ENCODE results near the gene GCN1. TPM values are rescaled to one million over a fixed set of nuclear protein-coding genes. Genes with fewer than 3 reads are reported as not detected.

GCN1 gene
- total and polyA plus RNA-seq, 2 donors (not counting 1 experiment from before 2014, with no cell fraction given), result 30.8 to 93.1 TPM

GRCh38 chr12:120204171-120204570, 9.7 kb upstream of the GCN1 start:
- TF ChIP-seq EZH2 (IDR thresholded peaks at IDR 0.05; ENCODE audit: low read length, missing control alignments), result no peak
- TF ChIP-seq CTCF (conservative IDR thresholded peaks at IDR 0.05 in 1 of 2, IDR thresholded peaks at IDR 0.05 in 1 of 2; ENCODE audit: low read depth in 1 of 2, low read length in 2 of 2), result no peak
- Histone ChIP-seq H3K4me1 (ENCODE audit: control insufficient read depth, extremely low read depth, insufficient read depth, low read length) (peaks cover 3% of the 10 kb centered on the region), H3K9ac (ENCODE audit: insufficient read depth, low read length) (no peak overlapping the region), H3K27me3 (ENCODE audit: control insufficient read depth, insufficient read depth, low read length) (no peaks in the 10 kb centered on the region), H3K4me2 (ENCODE audit: extremely low read depth, insufficient read depth, low read length) (no peak overlapping the region), H4K20me1 (ENCODE audit: control insufficient read depth, extremely low read depth, insufficient read depth, low read length) (no peaks in the 10 kb centered on the region), H3K79me2 (ENCODE audit: control insufficient read depth, insufficient read depth, low read length) (peaks cover 17% of the 10 kb centered on the region), H3K4me3 (replicated peaks in 1 of 4; ENCODE audit: control extremely low read depth in 1 of 4, insufficient read depth in 1 of 4, low read depth in 3 of 4, low read length in 4 of 4) (no peak overlapping the region), H3K36me3 (ENCODE audit: control insufficient read depth, insufficient read depth, low read length) (peaks cover 2% of the 10 kb centered on the region), H3K27ac (ENCODE audit: insufficient read depth, low read length) (no peak overlapping the region), H3K9me3 (ENCODE audit: control insufficient read depth, insufficient read depth, low read depth, low read length) (no peaks in the 10 kb centered on the region), H2AFZ (ENCODE audit: low read length) (no peak overlapping the region)
- DNase-seq (ENCODE audit: low read depth in 2 of 2), result no peak

- H2AFZ ChIP-seq (ENCODE audit: low read length), result no peak overlapping the region
- TF ChIP-seq CTCF (conservative IDR thresholded peaks at IDR 0.05 in 1 of 2, IDR thresholded peaks at IDR 0.05 in 1 of 2; ENCODE audit: low read depth in 1 of 2, low read length in 2 of 2) (no peak), EZH2 (IDR thresholded peaks at IDR 0.05; ENCODE audit: low read length, missing control alignments) (no peak)
- H3K27ac ChIP-seq (ENCODE audit: insufficient read depth, low read length), result peak overlapping the region; percentile 95
- H3K4me3 ChIP-seq (replicated peaks in 1 of 4; ENCODE audit: control extremely low read depth in 1 of 4, insufficient read depth in 1 of 4, low read depth in 3 of 4, low read length in 4 of 4), result peak overlapping the region; percentile 75 to 99 (median 98)
- peaks cover 17% of the 10 kb centered on the region for H3K36me3 ChIP-seq (ENCODE audit: control insufficient read depth, insufficient read depth, low read length)
- H4K20me1 ChIP-seq (ENCODE audit: control insufficient read depth, extremely low read depth, insufficient read depth, low read length), result no peaks in the 10 kb centered on the region
- H3K79me2 ChIP-seq (ENCODE audit: control insufficient read depth, insufficient read depth, low read length), result peaks cover 36% of the 10 kb centered on the region
- H3K9ac ChIP-seq (ENCODE audit: insufficient read depth, low read length), result peak overlapping the region; percentile 98
- H3K27me3 ChIP-seq (ENCODE audit: control insufficient read depth, insufficient read depth, low read length), result no peaks in the 10 kb centered on the region
- H3K4me2 ChIP-seq (ENCODE audit: extremely low read depth, insufficient read depth, low read length), result peak overlapping the region; percentile 80
- peak in 1 of 2 donors; percentile 11 for DNase-seq (ENCODE audit: low read depth in 2 of 2)
- H3K4me1 ChIP-seq (ENCODE audit: control insufficient read depth, extremely low read depth, insufficient read depth, low read length), result peaks cover 16% of the 10 kb centered on the region
- H3K9me3 ChIP-seq (ENCODE audit: control insufficient read depth, insufficient read depth, low read depth, low read length), result no peaks in the 10 kb centered on the region
Measured at GRCh38 chr12:120200364-120200800, 5.9 kb upstream of the GCN1 start.

- H3K27ac ChIP-seq (ENCODE audit: insufficient read depth, low read length), result peak overlapping the region; percentile 95
- TF ChIP-seq CTCF (conservative IDR thresholded peaks at IDR 0.05 in 1 of 2, IDR thresholded peaks at IDR 0.05 in 1 of 2; ENCODE audit: low read depth in 1 of 2, low read length in 2 of 2), result no peak
- no peak for TF ChIP-seq EZH2 (IDR thresholded peaks at IDR 0.05; ENCODE audit: low read length, missing control alignments)
- H4K20me1 ChIP-seq (ENCODE audit: control insufficient read depth, extremely low read depth, insufficient read depth, low read length), result no peaks in the 10 kb centered on the region
- no peaks in the 10 kb centered on the region for H3K27me3 ChIP-seq (ENCODE audit: control insufficient read depth, insufficient read depth, low read length)
- DNase-seq (ENCODE audit: low read depth in 2 of 2), result peak; percentile 90 to 98
- peaks cover 20% of the 10 kb centered on the region for H3K4me1 ChIP-seq (ENCODE audit: control insufficient read depth, extremely low read depth, insufficient read depth, low read length)
- peak overlapping the region; percentile 75 to 99 (median 98) for H3K4me3 ChIP-seq (replicated peaks in 1 of 4; ENCODE audit: control extremely low read depth in 1 of 4, insufficient read depth in 1 of 4, low read depth in 3 of 4, low read length in 4 of 4)
- peaks cover 40% of the 10 kb centered on the region for H3K79me2 ChIP-seq (ENCODE audit: control insufficient read depth, insufficient read depth, low read length)
- no peaks in the 10 kb centered on the region for H3K9me3 ChIP-seq (ENCODE audit: control insufficient read depth, insufficient read depth, low read depth, low read length)
- peak overlapping the region; percentile 80 for H3K4me2 ChIP-seq (ENCODE audit: extremely low read depth, insufficient read depth, low read length)
- H3K9ac ChIP-seq (ENCODE audit: insufficient read depth, low read length), result peak overlapping the region; percentile 98
- H3K36me3 ChIP-seq (ENCODE audit: control insufficient read depth, insufficient read depth, low read length), result peaks cover 17% of the 10 kb centered on the region
- H2AFZ ChIP-seq (ENCODE audit: low read length), result no peak overlapping the region
Measured at GRCh38 chr12:120199595-120200306, 5.2 kb upstream of the GCN1 start.
